Stimulated activated CD4-positive, alpha-beta T cell treated with anti-CD3 and anti-CD28 coated beads, Interleukin-4, amount 100 ng/mL, for 4 hours (primary cell): ENCODE data around the gene CLASP1.
"Not testable (repeated sequence)": the region's sequence is repeated elsewhere in the genome, so short reads cannot be mapped to it uniquely, and the experiment has no call there.

Experiments
- DNase-seq, 2 experiments: peaks; one replicate each; pipeline ENCODE4 v3.0.0-alpha.2; 2020

CLASP1 gene

GRCh38 chr2:121613152-121613551, 36.1 kb downstream of the CLASP1 start:
- DNase-seq, result no peak

- DNase-seq, result no peak
These were observed 37.2 kb downstream of the CLASP1 start for GRCh38 chr2:121611730-121612705.

- DNase-seq, result not testable (repeated sequence)
These were observed 38.1 kb downstream of the CLASP1 start for GRCh38 chr2:121611048-121611649.

- DNase-seq, result not testable (repeated sequence)
These were observed 38.8 kb downstream of the CLASP1 start for GRCh38 chr2:121610487-121610874.

DNA sequence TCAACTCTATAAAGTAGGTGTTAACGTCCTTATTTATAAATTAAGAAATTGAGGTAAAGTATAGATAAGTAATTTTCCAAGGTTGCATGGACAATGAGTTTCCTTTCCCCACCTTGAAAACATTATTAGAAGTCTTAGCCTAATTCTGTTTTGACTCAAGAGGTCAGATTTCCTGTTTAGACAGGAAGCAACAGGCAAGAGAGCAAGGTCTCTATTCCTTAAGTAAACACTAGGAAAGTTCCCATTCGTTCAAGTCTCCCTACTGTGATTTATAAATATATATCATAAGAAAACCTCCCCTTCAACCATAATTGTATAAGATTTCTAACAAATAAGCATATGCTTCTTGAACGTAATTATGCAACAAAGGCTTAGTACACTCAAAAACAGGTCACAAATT, 40.3 kb downstream of the CLASP1 start:
- no peak for DNase-seq

DNA sequence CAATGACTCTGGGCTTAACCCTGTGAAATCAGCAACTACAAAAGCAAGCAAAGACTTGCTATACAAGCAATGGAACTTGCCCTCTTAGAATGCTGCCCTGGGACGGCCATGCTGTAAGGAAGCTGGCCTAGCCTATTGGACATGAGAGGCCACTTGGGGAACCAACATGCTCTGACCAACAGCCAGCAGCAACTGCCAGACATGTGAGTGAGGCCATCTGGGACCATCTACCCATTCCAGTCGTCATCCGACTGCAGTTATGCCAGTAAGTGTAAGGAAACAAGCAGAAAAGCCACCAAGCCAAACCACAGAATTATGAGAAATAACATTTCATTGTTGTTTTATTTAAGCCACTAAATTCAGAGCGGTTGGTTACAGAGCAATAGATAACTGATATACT, 40.9 kb downstream of the CLASP1 start:
- DNase-seq, result no peak

- DNase-seq, result no peak
These were observed 43.2 kb downstream of the CLASP1 start for GRCh38 chr2:121605820-121606733.

GRCh38 chr2:121603185-121603584, 46.1 kb downstream of the CLASP1 start:
- no peak for DNase-seq

GRCh38 chr2:121599963-121600651, 49.2 kb downstream of the CLASP1 start:
- no peak for DNase-seq

- no peak for DNase-seq
These were observed 51.2 kb downstream of the CLASP1 start for GRCh38 chr2:121598087-121598486.

- peak in 1 of 2 experiments; percentile 4 for DNase-seq
These were observed 52.8 kb downstream of the CLASP1 start for GRCh38 chr2:121596221-121597080.

DNA sequence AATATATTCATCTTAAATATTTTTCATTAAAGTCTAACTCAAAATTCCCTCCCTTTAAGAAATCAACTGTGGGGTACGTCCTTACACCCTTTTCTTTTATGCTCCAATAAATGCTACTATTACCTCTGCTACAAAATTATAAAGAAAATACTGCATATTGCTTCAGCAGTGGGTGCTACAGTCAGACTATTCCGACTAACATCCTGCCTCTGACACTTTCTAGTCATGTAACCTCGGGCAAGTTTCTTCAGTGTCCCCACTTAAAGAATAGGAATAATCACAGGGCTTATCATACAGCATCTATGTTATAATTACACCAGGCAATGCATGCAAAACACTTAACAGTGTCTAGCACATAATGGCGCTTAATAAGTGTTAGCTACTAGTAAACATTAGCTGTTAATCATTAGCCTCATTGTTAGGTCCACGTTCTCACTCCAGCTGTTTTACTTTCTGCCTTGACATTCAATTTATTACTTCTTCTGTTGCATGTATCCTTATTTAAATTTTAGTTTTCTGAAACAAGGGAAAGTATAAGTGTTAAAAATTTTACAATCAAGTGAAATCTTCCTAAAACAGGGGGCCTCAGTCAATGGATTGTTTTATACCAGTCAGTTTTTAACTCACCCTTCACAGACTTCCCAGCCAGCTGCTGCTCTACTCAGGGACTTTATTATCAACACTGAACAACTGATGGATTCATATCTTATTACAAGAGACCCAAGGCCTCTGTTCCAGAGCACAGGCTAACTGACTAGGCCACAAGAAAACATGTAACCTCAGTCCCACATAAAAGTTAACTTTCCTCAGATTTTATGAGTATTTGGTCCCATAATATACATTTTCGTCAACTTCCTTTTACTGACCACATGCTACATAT, 54.0 kb downstream of the CLASP1 start:
- no peak for DNase-seq

DNA sequence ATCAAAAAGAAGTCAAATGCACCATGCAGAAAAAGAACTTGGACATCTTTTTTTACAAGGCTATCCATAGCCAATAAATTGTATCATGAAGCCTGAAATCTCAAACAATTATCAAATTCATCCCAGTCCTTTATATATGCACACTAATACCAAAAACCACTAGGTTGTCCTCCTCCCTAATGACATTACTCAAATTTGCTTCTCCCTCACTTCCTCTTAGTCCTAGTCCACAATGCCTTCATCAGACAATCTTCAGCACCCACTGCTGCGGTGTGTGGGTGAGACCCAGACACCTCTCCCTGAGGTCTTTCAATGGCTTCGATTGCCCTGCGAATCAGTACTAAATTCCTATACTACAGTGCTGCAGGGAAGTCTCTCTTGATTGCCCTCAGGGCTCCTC, 58.1 kb downstream of the CLASP1 start:
- DNase-seq, result no peak

- no peak for DNase-seq
These were observed 60.9 kb downstream of the CLASP1 start for GRCh38 chr2:121588357-121588756.

- no peak for DNase-seq
These were observed 62.1 kb downstream of the CLASP1 start for GRCh38 chr2:121587131-121587530.

- DNase-seq, result no peak
These were observed 64.5 kb downstream of the CLASP1 start for GRCh38 chr2:121584741-121585140.

GRCh38 chr2:121583555-121583954, 65.7 kb downstream of the CLASP1 start:
- DNase-seq, result no peak

GRCh38 chr2:121582272-121582671, 67.0 kb downstream of the CLASP1 start:
- DNase-seq, result no peak

DNA sequence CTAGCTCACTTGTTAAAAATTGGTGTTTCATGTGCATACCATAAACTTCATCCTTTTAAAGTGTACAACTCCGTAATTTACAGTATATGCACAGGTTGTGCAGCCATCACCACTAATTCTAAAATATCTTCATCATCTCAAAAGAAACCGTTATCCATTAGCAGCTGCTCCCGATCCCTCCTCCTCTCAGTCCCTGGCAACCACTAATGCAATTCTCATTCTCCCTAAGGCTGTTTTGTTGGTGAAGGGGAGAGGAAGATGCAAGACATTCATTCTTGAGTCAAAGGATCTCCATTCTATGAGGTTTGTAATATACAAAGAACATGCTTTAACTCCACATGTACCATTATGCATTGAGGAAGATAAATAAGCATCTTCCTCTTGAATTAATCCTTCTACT, 70.0 kb downstream of the CLASP1 start:
- DNase-seq, result no peak

- DNase-seq, result no peak
These were observed 71.9 kb downstream of the CLASP1 start for GRCh38 chr2:121577381-121577780.
